C1 segment of cervical spinal cord (tissue), 14 donors: ENCODE data around the gene CRB3.
A peak's percentile ranks its signal among the peaks of the same experiment; 100 is the strongest.

Source experiments
- DNase-seq, 14 donors: peaks; one replicate each; lab custom pipeline; 2025; lab: John Stamatoyannopoulos, UW

The CRB3 gene

DNA sequence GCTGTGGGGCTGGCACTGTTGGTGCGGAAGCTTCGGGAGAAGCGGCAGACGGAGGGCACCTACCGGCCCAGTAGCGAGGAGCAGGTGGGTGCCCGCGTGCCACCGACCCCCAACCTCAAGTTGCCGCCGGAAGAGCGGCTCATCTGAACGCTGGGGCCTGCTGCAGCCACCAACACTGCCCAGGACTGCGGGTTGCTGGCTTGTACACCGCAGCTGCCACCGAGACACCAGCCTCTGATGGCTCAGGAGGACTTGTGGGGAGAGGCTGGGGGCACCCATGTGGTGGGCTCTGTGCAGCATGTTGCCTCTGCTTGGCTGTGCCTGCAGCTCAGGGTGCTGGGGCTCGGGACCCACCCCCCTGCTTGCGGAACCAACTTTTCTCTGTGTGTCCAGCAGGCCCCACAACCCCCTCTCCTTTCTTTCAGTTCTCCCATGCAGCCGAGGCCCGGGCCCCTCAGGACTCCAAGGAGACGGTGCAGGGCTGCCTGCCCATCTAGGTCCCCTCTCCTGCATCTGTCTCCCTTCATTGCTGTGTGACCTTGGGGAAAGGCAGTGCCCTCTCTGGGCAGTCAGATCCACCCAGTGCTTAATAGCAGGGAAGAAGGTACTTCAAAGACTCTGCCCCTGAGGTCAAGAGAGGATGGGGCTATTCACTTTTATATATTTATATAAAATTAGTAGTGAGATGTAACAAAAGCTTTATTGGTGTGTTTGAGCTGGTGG lies 2.6 kb downstream of the CRB3 start:
- DNase-seq = no peak

DNA sequence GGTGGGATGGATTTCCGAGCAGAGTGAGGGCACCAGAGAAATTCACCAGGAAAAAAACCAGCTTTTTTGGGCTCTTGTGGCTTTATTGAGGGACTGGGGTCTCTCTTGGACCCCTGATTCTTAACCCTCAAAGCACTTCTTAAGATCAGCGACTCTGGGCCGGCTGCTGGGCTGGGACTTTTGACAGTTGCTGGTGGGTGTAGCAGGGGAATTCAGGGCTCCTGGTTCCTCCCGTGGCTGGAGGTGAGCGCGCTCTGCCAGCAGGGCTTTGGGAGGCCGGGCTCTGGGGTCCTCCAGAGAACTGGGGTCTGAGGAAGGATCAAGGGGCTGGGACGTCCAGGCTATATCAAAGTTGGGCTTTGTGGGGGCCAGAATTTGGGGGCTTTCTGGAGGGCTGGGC lies 3.3 kb downstream of the CRB3 start:
- DNase-seq = no peak

DNA sequence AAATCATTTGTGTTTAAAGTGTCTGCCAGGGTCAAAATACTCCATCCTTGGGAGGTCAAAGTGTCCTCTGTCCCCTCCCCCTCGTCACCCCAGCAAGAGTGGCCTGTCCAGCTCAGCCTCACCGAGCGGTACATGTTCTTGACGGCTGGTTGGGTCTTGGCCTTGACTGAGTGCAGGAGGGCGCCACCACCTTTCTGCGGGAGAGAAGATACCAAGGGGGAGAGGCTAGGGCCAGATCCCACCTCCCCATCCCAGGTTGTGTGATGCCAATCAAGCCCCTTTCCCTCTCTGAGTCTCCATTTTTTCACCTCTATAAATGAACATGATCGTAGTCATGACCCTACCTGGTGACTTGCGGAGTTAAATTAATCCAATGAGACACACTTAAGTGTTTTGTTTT lies 6.1 kb downstream of the CRB3 start:
- no peak for DNase-seq

DNA sequence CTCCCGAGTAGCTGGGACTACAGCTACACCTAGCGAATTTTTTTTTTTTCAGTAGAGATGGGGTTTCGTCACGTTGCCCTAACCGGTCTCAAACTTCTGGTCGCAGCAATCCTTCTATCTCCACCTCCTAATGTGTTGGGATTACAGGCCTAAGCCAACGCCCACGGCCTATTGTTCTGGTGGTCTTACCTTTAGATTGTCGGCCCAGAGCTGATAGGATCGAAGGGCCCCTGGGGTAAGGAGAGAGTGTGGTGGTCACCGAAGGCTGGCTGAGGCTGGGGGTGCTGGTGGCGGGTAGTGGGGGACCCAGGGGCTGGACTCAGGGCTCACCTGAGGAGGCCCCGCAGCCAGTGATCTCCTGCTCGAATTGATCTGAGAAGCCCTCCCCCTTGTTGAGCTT lies 7.0 kb downstream of the CRB3 start:
- no peak for DNase-seq

DNA sequence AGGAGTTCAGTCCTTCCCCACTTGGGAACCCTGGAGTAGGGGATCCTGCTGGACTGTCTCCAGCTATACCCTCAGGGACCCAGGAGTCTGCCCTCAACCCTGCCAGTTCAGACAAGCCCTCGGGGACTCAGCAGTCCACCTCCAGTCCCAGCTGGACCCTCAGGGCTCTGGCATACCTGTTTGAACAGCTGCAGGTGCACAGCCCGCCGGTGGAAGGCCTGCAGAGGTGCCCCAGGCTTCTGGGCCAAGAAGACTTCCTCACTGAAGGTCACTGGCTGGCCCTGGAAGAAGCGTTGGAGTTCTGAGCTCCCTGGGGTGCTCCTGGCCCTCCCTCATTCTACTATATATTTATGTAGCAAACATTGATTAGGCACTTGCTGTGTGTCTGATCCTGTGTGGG lies 8.6 kb downstream of the CRB3 start:
- no peak for DNase-seq

DNA sequence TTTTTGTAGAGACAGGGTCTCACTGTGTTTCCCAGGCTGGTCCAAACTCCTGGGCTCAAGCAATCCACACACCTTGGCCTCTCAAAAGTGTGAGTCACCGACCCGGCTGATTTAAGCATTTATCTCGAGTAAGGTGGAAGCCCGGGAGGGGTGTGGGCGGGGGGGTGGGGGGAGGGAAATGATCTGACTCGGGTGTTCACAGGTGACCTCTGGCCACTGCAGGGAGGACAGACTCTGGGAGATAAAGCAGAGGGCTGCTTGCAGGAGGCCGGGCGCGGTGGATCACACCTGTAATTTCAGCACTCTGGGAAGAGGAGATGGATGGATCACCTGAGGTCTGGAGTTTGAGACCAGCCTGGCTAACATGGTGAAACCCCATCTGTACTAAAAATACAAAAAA lies 9.6 kb downstream of the CRB3 start:
- DNase-seq = no peak

GRCh38 chr19:6475321-6476108 lies 11.4 kb downstream of the CRB3 start:
- DNase-seq = no peak

DNA sequence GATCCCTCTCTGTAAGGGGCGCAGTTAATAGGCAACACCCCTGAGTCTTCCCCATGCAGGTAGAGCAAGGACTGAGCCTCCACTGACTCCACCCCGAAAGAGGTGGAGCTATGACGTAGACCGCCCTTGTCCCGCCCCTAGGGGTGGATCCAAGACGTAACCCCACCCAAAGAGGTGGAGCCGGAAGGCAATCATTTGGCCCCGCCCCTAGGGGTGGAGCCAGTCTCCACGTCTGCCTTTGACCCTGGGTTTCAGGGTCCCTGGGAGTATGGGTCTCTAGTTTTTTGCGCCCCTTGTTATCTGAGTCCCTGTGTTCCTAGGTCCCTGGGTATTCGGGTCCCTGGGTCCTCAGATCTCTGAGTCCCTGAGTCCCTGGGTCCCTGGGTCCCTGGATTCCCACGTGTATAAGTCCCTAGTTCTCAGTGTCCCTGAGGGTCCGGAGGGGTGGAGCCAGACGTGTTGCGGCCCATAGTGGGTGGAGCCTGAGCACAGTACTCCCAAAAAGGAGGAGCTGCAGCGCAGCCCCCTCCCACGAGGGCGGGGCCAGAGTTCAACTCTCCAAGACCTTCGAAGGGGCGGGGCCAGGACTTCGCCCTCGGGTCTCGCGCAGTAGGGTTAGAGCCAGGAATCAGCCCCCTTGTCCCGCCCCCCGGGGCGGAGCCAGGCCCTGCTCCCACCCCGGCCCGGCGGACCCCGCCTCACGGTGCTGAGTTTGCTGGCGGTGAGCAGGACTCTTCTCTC lies 12.3 kb downstream of the CRB3 start:
- DNase-seq = peak in 8 of 14 donors; percentile 11 to 45 (median 22)

GRCh38 chr19:6476896-6477431 lies 12.9 kb downstream of the CRB3 start:
- DNase-seq = no peak

- DNase-seq = no peak
Observed at GRCh38 chr19:6478815-6479214, 14.7 kb downstream of the CRB3 start.

GRCh38 chr19:6479836-6480398 lies 15.8 kb downstream of the CRB3 start:
- DNase-seq = no peak

DNA sequence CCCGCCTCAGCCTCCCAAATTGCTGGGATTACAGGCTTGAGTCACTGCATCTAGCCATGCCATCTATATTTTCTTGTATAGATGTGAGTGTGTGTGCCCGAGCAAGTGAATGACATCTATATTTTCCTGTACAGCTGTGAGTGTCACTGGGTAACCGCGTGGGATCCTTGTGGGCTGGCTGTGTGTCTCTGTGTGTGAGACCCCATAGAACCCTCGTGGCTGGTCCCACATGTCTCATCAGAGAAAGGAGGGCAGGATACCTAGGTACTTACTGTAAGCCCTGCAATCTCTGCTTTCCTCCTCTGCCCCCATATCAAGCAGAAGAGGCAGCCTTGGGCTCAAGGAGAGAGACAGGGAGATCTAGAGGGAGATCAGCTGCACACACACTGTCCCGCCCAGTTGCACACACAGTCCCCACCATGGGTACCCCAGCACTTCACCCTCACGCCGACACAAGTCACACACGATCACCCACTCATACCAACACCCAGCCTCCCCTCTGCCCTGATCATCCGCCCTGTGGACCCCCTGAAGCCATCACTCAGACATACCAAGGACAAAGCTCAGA lies 16.9 kb downstream of the CRB3 start:
- DNase-seq = no peak

- peak in 11 of 14 donors; percentile 23 to 56 (median 49) for DNase-seq
Observed at GRCh38 chr19:6481541-6482342, 17.7 kb downstream of the CRB3 start, which contains the start of gene DENND1C. Gene DENND1C, minus strand, starts transcription at chr19:6481787. Its CDS starts 92 bp downstream, at chr19:6481695.

GRCh38 chr19:6482343-6482686 lies 18.2 kb downstream of the CRB3 start:
- DNase-seq = no peak

- DNase-seq = no peak
Observed at GRCh38 chr19:6483235-6483634, 19.2 kb downstream of the CRB3 start.

DNA sequence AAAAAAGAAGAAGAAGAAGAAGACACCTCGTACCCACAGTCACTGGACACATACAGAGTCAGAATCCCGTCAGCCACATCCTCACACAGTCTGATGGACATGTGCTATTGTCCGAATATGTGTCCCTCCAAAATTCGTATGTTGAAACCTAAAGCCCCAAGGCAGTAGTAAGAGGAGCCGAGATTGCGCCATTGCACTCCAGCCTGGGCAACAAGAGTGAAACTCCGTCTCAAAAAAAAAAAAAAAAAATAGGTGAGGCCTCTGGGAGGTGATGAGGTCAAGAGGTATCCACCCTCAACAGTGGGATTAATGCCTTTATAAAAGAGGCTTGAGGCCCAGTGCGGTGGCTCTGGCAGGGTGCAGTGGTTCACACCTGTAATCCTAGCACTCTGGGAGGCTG lies 20.2 kb downstream of the CRB3 start:
- no peak for DNase-seq

DNA sequence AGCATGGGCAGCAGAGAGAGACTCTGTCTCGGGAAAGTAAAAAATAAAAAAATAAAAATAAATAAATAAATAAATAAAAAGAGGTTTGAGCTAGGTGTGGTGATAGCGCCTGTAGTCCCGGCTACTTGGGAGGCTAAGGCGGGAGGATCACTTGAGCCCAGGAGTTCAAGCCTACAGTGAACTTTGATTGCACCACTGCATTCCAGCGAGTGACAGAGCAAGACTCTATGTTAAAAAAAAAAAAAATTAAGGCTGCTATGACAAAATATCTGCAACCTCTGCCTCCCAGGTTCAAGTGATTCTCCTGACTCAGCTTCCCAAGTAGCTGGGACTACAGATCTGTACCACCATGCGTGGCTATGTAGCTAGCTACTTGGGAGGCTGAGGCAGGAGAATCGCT lies 20.8 kb downstream of the CRB3 start:
- DNase-seq = no peak

DNA sequence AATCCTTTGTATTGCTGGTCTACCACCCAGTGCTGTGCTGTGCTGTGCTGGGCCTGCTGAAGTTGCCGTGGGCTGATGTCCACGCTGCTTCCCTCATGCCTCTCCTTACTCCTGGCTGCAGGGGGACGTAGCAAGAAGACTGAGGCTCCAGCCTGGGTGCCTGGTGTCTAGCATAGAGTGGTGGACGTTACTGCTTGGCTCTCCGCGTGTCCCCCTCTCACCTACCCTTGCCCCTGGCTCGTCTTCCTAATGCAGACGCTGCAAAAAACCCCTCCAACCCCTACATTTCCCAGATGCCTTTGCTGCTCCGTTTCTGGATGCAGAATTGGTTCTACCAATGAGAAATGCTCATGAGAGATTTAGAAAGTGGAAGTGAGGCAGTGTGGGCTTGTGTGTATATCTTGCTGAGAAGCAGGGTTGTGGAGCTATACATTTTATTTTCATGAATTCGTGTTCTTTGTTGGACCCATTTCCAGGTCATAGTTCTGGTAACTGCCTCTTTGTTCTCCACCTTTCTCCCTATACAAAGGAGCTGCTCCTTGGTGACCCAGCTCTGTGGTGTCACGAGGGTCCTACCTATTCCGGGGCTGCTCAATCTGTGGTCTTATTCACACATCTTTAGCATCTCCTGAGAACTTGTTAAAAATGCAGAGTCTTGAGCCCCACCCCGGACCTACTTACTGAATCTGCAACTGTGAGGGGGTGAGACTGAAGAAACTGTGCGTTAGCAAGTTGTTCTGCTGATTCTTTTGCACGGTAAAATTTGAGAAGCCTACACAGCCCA lies 25.4 kb downstream of the CRB3 start:
- no peak for DNase-seq

DNA sequence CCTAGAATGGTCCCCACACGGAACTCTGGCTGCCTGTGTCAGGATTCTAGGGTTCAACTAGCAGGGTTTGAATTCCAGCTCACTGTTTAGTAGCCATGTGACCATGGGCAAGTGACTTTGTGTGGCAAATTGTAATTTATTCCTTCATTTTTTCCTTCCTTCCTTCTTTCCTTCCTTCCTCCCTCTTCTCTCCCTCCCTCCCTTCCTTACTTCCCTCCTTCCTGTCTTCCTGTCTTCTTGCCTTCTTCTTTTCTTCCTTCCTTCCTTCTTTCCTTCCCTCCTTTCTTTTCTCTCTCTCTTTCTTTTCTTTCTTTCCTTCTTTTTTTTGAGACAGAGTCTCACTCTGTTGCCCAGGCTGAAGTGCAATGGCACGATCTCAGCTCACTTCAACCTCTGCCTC lies 26.1 kb downstream of the CRB3 start:
- no peak for DNase-seq
